ENCODE results near the gene ABCC2.

- TF ChIP-seq CTCF (IDR thresholded peaks at IDR 0.05; ENCODE audit: poor library complexity, severe bottlenecking) (no peak), REST (IDR thresholded peaks at IDR 0.05; ENCODE audit: borderline replicate concordance) (no peak), EP300 (conservative IDR thresholded peaks at IDR 0.05; ENCODE audit: poor library complexity, severe bottlenecking) (no peak), EZH2 (IDR thresholded peaks at IDR 0.05; ENCODE audit: borderline replicate concordance, insufficient read depth, low read length, poor library complexity, severe bottlenecking) (no peak), TAF1 (IDR thresholded peaks at IDR 0.05; ENCODE audit: low read depth) (no peak)
Observed at GRCh38 chr10:99793819-99794218, 11.4 kb downstream of the ABCC2 start.
